GM12878 (cell line): ENCODE measurements around the gene THAP2.

Experiments
- EP300 ChIP-seq, 2 experiments: fragments of 150-350 bp in 1 of 2; IDR thresholded peaks; 2 replicates each; pipeline ENCODE4 v1.6.1; 2011 to 2012; ENCODE audit warnings: low read depth in 2 of 2, low read length in 2 of 2, borderline replicate concordance in 1 of 2, improper control_type of control experiment in 1 of 2, inconsistent platforms in 1 of 2; ENCODE audit not compliant: control insufficient read depth in 1 of 2
- MAX ChIP-seq: IDR thresholded peaks from 2 replicates; pipeline ENCODE4 v1.6.1; 2012; ENCODE audit warnings: low read depth, low read length, improper control_type of control experiment

DNA sequence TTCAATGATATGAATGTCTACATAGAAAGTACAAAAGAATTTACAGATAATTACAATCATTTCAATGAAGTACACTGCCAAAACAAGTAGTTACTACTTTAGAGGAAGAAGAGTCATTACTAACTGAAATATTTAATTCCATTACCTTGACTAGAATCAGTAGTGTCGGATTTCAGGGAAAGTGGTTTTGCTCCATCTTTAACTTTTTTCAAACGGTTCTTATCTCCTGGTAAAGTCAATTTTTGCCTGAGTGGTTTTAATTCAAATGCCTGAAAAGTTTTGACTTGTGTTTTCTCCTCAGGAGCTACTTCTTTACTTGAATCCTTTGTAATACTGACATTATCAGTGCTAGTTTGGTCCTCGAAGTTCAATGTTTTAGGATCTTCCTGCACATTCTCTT is 7.4 kb upstream of the THAP2 start:
- TF ChIP-seq EP300 (IDR thresholded peaks at IDR 0.05; ENCODE audit: borderline replicate concordance in 1 of 2, control insufficient read depth in 1 of 2, low read depth in 2 of 2, low read length in 2 of 2), result no peak
- TF ChIP-seq MAX, result no peak
